Measurements from ENCODE around the gene RASA2.
"Not testable (repeated sequence)": the region's sequence is repeated elsewhere in the genome, so short reads cannot be mapped to it uniquely, and the experiment has no call there.

The RASA2 gene

DNA sequence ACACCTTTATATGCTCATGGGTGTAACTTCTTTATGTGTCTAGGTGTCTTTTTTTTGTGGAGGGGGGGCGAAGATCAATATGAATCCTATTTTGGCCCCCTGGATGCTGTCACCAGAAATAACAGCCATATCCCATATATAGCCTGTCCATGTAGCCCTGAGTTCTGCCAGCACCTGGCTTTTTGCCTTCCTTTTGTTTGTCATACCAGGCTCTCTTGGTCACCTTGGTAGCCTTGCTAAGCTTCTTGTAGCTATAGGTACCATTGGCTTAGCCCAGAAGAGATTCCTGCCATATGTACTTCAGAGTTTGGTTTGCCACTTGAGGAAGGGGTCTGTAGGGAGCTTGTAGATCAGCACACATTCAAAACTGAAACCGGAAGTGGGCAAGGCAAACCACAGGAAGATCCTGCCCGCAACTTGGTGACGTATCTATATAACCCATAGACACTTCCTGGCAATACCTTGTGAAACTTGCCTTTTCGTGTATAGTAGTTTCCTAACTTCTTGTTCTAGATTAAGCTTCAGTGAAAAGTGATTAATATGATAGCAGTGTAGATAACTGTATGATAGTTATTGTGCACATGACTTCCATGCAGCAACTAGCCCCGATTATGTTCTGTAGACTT lies 11.9 kb downstream of the RASA2 start:
- no peak for DNase-seq

DNA sequence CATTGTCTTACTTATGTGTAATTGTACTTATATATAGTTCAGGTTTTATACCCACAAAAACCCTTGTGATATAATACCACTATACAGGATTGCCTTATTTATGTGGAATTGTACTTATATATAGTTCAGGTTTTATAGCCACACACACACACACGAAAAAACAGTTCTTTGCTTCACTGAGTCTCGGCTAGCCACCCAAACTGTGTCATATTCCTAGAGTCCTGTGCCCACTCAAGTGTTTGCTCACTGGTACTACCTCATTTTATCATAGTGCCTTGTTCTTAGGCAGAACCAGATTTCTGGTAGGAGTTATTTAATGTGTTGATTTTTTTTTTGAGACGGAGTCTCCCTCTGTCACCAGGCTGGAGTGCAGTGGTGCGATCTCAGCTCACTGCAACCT lies 12.5 kb downstream of the RASA2 start:
- no peak for DNase-seq

DNA sequence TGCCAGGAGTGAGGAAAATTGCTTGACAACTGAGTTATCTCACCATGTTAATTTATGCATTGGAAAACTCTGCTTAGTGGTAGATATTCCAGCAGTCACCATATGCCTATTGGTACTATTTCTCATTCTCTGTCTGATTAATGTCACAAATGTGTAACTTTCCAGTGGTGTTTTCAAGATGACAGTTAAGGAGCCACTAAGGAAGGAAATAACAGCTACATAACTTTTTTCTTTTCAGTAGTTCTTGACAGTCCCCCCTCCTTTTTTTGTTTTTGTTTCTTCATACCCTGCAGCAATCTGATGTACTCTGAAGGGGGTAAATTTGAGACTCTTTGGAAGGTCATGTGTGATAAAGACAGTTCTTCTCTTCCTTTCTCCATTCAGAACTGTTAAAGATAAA lies 13.1 kb downstream of the RASA2 start:
- DNase-seq, result no peak

DNA sequence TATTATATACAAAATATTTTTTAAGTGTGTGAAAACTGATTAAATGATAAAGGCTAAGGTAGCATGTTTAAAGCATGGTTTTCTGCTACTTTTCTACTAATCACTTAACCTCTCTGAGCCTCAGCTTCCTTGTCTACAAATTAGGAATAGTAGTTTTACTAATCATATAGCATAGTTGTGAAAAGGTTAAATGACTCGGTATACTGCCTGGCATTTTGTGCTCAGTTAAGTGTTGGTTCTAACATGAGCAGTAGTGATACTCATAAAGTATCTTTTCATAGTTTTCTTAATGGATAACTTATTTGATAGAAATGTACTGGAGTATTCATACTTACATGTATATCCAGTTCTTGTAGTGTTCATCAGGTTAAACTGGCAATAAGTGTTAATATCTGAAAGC lies 13.6 kb downstream of the RASA2 start:
- DNase-seq, result no peak

DNA sequence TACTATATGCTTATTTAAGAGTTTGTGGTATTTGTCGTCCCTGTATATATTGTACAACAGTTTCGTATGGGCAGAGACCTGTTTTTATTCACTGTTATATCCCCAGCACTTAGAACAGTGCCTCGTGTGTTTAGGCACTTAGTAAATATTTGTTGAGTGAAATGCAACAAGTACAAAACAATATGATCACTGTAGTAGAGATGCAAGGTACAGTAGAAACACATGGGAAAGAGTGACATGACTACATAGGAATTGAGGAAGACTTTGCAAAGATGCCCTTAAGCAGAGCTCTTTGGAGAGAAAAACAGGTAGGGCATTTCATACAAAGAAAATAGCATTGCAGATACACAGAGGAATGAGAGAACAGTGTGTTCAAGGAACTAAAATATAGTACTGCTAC lies 18.3 kb downstream of the RASA2 start:
- DNase-seq, result no peak

DNA sequence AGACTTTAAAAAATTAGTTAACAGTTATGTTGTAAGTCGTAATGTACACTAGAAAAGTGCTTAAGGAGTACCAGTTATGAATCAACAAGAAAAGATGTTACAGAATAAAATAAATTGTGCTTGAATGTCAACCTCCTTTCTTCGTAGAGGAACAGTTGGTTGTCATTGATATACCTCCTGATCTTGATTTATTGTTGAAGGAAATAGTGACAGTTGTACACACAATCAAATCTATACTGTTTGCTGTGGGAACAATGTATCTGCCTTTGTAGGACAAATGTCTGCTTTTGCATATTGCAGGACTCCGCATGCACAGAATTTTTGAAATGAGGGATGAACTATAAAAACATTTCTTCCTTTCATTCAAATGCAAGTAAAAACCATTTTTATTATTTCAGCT lies 19.2 kb downstream of the RASA2 start:
- DNase-seq, result no peak

DNA sequence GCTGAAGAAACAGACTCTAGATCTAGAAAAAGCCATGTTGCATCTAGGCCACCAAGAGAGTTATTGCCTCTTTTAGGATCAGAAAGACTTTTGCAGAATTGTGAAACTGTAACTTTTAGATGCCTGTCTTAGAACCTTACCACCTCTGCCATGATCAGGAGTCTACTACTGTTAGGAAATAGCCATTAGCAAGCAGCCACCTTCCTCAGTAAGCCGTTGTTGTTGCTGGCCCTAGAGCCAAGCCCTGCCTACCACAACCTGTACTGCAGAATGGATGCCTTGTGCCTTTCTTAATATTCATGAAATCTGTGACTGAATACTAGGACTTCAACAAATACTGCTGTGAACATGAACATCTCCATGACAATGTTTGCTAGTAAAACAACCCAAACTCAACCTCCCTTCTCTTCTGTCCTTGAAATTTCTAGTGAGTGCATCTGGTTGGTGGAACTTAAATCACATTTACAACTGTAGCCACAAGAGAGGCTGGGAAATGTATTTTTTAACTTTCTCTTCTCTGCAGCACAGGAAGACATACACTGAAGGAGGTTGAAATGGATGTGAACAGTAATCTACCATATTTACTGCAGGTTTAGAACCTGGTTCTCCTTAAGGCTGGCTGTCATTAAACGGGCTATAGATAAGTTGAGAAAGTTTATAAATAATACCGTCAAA lies 20.7 kb downstream of the RASA2 start:
- DNase-seq, result no peak

DNA sequence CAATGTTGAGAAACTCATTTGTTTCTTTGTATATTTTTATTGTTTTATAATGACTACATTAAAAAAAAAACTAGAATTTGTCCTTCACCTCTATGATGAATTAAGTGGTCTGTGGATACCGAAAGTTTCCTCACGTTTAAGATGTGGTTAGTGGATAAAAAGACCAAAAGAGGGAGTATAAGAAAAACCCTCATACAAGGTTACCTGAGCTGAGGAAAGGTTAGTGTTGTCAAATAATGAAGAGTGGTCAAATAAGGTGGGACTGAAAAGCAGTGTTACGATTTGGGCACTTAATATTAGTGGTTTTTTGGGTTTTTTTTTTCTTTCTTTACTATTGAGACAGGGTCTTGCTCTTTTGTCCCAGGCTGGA lies 21.2 kb downstream of the RASA2 start:
- DNase-seq, result no peak

DNA sequence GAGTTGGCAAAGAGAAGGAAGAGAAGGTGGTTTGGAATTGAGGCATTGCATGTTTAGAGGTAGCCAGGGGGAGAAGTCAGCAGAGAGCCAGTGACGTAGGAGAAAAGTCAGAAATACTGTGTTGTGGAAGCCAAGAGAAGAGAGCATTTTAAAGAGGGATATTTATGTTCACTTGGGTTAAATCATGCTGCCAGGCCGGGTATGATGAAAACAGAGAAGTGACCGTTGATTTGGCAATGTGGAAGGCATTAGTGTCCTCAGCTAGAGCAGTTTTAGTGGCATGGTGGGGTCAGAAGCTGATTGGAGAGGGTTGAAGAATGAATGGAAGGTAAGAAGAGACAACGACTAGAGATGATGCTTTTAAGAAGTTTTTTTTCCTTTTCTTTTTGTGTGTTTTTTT lies 24.5 kb downstream of the RASA2 start:
- DNase-seq, result no peak

DNA sequence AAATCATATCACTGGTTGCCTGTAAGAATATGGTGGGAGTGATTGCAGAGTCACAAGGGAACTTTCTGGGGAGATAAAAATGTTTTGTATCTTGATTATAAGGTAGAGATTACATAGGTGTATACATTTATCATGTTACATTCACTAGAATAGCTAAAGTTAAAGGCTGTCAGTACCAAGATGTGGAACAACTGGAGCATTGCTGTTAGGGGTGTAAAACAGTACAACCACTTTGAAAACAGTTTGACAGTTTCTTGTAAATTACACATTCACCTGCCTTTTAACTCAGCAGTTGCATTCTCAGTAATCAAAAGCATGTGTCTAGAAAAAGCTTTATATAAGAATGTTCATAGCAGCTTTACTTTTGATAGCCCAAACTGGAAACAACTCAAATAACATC lies 27.6 kb downstream of the RASA2 start:
- no peak for DNase-seq

DNA sequence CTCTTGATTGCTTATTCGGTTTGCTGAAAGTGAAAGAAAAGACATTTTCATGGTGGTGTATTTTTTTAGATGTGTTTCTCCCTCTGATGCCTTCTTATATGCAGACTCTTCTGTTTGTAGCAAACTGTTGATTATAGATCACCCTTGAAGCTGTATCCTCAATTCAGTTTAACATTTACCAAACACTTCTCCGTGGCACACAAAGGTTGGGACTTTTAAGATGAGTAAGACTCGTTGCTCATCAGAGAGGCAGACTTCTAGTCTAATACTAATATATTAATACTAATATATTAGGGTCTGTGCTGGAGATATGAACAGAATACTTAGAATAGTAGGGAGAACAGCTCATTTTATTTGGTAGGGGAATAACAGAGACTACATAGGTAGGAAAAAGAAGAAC lies 32.8 kb downstream of the RASA2 start:
- DNase-seq, result no peak

DNA sequence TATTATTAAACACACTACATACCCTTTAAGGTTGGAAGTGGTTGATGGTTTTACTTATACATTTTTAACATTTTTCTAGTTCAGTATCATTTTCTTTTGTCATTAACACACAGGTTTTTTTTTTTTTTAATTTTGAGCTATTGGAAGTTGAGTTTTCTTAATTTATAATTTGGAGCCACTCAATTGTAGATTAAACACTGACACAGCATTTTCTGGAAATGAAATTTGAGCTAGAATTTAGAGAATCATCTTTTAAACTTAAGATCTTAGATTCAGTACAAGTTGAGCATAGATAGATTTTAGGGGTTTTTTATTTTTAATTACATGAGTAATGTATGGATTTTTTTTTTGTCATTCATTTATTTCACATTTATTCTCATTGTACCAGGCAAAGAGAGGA lies 35.0 kb downstream of the RASA2 start:
- no peak for DNase-seq

DNA sequence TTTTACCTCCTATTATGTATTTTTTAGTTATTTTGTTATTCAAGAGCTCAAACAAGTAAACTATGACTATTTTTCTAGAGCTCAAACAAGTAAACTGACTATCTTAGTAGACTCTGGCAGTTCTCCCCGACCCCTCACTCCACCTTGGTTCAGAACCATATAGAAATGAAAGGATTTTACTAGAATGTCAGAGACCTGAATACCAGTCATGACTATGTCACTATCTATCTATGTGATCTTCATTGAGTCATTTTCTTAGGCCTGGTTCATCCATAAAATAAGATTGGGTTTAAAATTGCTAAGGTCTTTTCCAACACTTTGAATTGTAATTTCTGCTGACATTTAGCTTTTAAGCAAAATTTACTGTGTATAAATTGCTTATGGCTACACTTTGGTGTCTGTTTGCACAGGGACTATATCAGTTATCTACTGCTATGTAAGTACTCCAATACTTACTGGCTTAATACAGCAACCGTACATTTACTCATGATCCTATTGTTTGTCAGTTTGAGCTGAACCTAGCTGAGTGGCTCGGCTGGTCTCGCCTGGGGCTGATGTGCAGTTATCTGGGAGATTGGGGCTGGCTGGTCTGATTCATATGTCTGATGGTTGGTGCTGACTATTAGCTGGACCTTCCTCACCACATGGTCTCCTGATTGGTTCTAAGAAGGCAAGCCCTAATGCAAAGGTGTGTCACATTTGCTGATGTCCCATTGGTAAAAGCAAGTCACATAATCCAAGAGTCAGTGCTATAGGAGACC lies 37.0 kb downstream of the RASA2 start:
- DNase-seq, result no peak

DNA sequence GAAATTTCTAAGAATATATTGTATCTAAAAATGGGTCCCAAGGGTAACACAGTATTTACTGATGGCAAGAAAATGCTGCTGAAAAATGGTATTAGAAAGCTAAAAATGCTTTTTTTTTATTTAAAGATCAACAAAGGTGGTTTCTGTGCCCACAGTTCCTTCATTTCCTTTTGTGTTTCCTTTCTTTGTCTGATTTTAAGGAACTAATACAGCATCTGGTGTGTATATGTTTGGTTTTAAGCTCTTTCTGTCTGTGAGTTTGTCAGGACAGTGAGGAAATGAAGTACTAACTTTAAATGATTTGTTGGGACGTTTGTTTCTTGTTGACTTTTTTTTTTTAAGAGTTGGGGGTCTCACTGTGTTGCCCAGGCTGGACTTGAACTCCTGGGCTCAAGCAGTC lies 38.2 kb downstream of the RASA2 start:
- DNase-seq, result no peak

DNA sequence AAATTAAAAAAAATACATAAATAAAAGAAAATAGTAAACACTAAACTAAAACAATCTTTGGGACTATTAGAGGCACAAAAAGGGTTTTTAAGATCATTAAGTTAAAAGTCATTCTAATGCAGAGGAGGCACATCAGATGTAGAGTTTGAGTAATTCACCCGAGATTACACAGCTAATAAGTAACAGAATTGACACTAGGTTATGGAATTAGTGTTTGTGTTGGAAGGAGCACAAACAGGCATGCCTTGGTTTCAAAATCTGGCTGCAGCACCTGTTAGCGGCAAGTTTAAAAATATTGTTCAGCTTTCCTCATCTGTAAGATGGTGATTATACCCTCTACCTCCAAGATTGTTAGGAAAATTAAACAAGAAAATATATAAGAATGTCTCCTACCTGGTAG lies 39.0 kb downstream of the RASA2 start:
- no peak for DNase-seq

DNA sequence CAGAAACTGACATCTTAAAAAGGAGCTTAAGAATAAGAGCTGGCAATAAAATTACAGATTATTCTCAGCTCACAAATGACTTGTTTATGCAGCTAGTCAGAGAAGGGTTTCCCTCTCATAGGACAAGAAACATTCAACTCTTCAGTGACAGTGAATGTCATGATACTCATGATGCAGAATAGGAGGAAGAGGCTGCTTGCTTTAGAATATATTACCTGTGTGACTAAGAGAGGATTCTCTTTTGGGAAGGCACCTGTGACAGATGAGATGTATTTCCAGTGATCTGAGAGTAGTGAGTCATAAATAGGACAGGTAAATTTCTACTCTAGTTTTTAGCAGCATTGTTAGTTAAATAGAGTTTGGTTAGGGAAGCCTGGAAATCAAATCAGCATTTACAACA lies 39.9 kb downstream of the RASA2 start:
- no peak for DNase-seq

DNA sequence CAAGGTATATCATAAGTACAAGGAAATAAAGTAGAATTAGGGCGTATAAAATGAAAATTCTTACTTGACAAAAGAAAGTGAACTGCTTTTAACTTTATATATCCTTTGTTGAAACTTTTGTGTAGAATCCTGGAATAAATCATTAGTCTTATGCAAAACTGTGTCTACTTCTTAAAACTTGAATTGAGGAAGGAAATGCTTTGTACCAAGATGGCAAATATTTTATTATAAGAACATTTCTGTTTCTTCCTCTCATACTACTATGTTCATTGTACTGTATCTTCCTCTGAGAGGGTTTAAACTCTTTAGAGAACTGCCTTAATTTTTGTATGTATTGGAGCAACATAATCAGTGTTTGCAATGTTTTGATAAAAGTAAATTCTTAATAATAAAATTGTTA lies 42.0 kb downstream of the RASA2 start:
- DNase-seq, result no peak

DNA sequence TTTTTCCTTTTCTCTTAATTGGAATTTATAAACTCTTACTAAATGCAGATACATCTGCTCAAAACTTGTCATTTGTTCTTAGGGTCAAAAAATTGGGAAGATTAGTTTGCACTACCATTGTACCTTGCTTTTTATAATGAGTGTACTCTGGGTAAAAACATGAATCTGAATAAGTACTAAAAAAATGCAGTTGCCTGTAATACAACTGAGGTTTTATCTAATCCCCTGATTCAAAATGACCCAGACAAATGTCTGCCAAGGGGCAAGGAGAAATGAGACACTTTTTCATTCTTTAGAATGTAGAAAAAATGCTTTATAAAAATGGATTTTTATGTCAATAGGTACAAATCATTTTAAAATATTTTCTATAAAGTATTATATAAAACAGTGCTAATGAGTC lies 42.4 kb downstream of the RASA2 start:
- no peak for DNase-seq

DNA sequence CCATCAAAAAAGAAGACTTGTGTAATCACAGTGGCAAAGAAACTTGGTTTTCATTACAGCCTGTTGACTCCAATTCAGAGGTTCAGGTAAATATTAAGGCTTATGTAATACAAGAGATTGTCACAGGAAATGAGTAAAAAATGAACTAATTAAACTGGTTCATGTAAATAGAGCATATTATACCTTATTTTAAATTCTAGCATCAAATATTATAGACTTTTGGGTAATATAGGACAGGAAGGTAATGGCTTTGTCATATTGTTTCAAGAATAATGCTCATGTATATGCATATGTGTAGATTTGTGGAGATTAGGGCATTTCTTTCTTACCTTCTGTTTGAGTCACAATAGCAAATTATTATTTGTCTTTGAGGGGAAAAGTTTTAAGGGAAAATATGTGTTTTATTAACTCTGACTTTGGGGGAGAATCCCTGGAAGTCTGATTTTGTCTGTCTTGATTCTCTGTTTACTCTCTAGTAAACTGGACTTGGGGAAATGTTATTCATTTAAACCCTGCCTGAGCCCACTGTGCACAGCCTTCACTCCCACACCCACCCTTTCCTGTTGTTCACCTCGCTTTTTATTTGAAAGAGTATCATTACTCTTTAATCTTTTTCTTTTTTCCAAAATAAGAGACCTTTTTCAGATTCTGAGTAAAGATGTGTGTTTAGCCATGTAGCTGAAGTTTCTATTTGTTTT lies 43.0 kb downstream of the RASA2 start:
- DNase-seq, result no peak

DNA sequence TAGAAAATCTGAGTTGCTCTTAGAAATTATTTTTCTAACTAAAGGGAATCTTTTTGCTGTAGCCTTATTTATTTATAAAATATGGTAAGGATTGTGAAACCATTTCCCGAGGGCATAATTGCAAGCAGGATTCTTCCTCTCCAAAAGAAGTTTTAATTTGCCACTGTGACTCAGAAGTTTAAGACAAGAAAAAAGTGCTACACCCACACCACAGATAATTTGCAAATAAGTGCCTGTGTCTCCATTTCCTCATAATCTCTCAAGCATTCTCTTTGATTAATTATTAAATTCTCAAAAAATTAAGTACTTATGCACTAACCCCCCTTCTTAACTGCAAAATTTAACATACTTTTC lies 43.6 kb downstream of the RASA2 start:
- no peak for DNase-seq

DNA sequence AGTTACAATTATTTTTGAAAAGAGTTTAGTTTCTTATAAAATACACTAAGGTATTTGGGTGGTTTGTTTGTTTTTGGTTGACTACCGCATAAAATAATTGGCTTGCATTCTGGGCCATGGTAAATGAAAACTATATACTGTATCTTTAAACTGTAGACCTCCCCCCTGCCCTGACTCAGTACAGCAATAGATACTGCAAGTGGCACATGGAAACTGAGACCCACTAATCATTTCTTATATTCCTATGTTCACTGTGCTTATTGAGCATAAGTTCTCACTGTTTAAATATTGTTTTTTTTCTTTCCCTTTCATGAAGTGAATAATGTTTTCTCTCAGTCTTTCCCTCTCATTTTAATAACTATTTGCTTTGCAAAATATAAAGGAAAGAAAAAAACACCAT lies 45.8 kb downstream of the RASA2 start:
- DNase-seq, result no peak

DNA sequence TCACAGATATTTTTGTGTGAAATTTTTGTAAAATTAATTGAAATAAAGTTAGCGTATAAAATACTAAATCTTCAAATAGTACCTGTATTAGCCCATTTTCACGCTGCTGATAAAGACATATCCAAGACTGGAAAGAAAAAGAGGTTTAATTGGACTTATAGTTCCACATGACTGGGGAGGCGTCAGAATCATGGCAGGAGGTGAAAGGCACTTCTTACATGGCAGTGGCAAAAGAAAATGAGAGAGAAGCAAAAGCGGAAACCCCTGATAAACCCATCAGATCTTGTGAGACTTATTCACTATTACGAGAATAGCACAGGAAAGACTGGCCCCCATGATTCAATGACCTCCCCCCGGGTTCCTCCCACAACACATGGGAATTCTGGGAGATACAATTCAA lies 49.2 kb downstream of the RASA2 start:
- not testable (repeated sequence) for DNase-seq

DNA sequence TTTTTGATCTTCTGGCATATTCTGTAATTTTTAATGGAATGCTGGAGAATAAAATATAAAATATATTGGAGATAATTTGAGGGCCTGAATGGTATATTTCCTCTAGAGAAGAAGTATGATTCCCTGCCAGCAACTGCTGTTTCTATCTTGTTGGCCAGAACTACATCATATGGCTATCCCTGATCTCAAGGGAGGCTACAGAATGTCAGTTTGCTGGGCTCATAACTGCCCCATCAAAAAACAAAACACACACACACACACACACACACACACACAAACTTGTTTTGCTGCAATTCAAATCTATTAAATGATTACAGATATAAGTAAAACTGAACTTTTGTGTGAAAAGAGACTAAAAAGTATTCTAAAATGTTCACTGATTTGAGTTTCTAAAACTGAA lies 51.0 kb downstream of the RASA2 start:
- no peak for DNase-seq

All from COR-L47 (cell line).